Measurements from ENCODE around the gene NUP98.

Gene NUP98

GRCh38 chr11:3764266-3764665 is 33.1 kb downstream of the NUP98 start:
- H3K4me3 ChIP-seq (ENCODE audit: low read depth, low read length) = no peak overlapping the region
- no peak for TF ChIP-seq CTCF (IDR thresholded peaks at IDR 0.05; ENCODE audit: borderline replicate concordance, insufficient read depth, low read depth, low read length)

- no peak for TF ChIP-seq CTCF (IDR thresholded peaks at IDR 0.05; ENCODE audit: borderline replicate concordance, insufficient read depth, low read depth, low read length)
- H3K4me3 ChIP-seq (ENCODE audit: low read depth, low read length) = no peak overlapping the region
Measured at GRCh38 chr11:3755151-3755550, 42.2 kb downstream of the NUP98 start.

GRCh38 chr11:3753110-3753509 is 44.2 kb downstream of the NUP98 start:
- no peak for TF ChIP-seq CTCF (IDR thresholded peaks at IDR 0.05; ENCODE audit: borderline replicate concordance, insufficient read depth, low read depth, low read length)
- no peak overlapping the region for H3K4me3 ChIP-seq (ENCODE audit: low read depth, low read length)

GRCh38 chr11:3747704-3748103 is 49.6 kb downstream of the NUP98 start:
- TF ChIP-seq CTCF (IDR thresholded peaks at IDR 0.05; ENCODE audit: borderline replicate concordance, insufficient read depth, low read depth, low read length) = no peak

GRCh38 chr11:3745161-3745560 is 52.2 kb downstream of the NUP98 start:
- TF ChIP-seq CTCF (IDR thresholded peaks at IDR 0.05; ENCODE audit: borderline replicate concordance, insufficient read depth, low read depth, low read length) = no peak
- H3K4me3 ChIP-seq (ENCODE audit: low read depth, low read length) = no peak overlapping the region

More at GRCh38 chr11:3747704-3748103, 49.6 kb downstream of the NUP98 start:
- no peak overlapping the region for H3K4me3 ChIP-seq (ENCODE audit: low read depth, low read length)

GRCh38 chr11:3738723-3739122 is 58.6 kb downstream of the NUP98 start:
- TF ChIP-seq CTCF (IDR thresholded peaks at IDR 0.05; ENCODE audit: borderline replicate concordance, insufficient read depth, low read depth, low read length) = no peak

GRCh38 chr11:3738241-3738640 is 59.1 kb downstream of the NUP98 start:
- no peak overlapping the region for H3K4me3 ChIP-seq (ENCODE audit: low read depth, low read length)
- no peak for TF ChIP-seq CTCF (IDR thresholded peaks at IDR 0.05; ENCODE audit: borderline replicate concordance, insufficient read depth, low read depth, low read length)

More at GRCh38 chr11:3738723-3739122, 58.6 kb downstream of the NUP98 start:
- no peak overlapping the region for H3K4me3 ChIP-seq (ENCODE audit: low read depth, low read length)

Measured in GM12875 (cell line).